Measurements from ENCODE around the gene ASPN.

ASPN gene

DNA sequence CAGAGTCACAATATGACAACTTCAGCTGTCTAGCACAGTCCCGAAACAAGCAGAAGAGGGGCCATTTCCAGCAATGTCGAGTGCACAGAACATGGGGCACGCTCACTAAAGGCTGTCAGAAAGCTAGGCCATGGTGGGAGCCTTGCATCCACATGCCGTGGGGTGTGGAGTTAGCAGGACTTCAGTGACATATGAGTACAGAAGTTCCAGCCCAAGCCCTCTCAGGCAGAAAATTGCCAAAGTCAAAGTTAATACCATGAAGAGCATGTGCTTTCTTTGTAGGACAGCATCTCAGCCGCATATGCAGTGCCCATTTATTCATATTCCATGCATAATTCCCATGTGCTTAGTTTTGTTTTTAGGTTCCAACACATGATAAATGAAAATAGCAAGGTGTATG, 26.7 kb upstream of the ASPN start:
- POLR2A ChIA-PET: no interaction called here
- TF ChIP-seq HDGF (IDR thresholded peaks at IDR 0.05; ENCODE audit: borderline replicate concordance): no peak
- no peak for TF ChIP-seq LEF1 (IDR thresholded peaks at IDR 0.05; ENCODE audit: borderline replicate concordance)
- TF ChIP-seq, protein P1, sequence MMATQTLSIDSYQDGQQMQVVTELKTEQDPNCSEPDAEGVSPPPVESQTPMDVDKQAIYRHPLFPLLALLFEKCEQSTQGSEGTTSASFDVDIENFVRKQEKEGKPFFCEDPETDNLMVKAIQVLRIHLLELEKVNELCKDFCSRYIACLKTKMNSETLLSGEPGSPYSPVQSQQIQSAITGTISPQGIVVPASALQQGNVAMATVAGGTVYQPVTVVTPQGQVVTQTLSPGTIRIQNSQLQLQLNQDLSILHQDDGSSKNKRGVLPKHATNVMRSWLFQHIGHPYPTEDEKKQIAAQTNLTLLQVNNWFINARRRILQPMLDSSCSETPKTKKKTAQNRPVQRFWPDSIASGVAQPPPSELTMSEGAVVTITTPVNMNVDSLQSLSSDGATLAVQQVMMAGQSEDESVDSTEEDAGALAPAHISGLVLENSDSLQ (IDR thresholded peaks at IDR 0.05): no peak
- no peak for TF ChIP-seq ZNF384 (IDR thresholded peaks at IDR 0.05)
- no peak for TF ChIP-seq FOXA1 (IDR thresholded peaks at IDR 0.05)
- no peak for TF ChIP-seq CTBP1 (IDR thresholded peaks at IDR 0.05; ENCODE audit: borderline replicate concordance)
- TF ChIP-seq SUZ12 (IDR thresholded peaks at IDR 0.05): no peak
- TF ChIP-seq BHLHE40 (IDR thresholded peaks at IDR 0.05; ENCODE audit: borderline replicate concordance): no peak
- TF ChIP-seq SP1 (IDR thresholded peaks at IDR 0.05): no peak
- no peak for TF ChIP-seq L3MBTL2 (conservative IDR thresholded peaks at IDR 0.05)
- no peak for TF ChIP-seq FOXM1 (IDR thresholded peaks at IDR 0.05; ENCODE audit: borderline replicate concordance)
- no peak for TF ChIP-seq ELF4 (IDR thresholded peaks at IDR 0.05)
- TF ChIP-seq FOXK2 (IDR thresholded peaks at IDR 0.05): no peak
- no peak for TF ChIP-seq ARNT (IDR thresholded peaks at IDR 0.05)
- no peak for TF ChIP-seq NFRKB (IDR thresholded peaks at IDR 0.05)
- DNase-seq (ENCODE audit: extremely low spot score): no peak
- CTCF ChIA-PET: no interaction called here

DNA sequence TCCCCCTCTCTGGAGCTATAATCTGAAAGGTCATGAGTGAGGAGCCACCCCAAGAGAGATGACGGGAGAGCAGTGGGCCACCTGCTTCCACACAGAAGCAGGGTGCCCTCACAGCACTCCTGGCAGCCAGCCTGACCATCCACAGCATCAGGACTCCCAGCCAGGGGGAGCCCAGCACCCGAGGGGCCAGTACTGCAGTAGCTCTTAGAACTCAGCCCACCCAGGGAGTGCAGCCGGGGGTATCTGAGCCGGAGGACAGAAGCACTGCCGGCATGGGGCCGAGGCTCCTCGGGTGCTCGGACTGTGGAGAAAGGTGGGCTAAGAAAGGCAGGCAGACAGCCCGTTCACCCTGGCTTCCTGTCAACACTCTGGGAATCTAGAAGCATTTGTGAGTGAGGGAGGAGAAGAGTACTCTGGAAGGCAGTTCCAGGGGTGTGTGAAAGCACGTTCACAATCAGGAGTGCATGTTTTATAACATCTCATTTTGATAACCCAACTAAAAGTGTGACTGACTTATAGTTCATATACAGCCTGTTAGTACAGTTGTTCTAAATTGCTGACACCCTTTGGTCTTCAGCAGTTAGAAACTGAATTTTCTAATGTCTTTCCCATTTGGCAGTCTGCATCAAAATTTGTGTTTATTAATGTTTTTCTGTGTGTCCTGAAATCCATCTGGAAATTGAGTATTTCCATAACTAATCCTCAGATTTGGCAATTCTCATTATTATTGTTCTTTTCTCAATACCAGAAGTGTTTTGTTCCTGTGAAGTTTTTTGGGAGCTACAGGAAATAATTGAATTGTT, 25.9 kb upstream of the ASPN start:
- CTCF ChIA-PET: no interaction called here
- DNase-seq (ENCODE audit: extremely low spot score): no peak
- TF ChIP-seq BHLHE40 (IDR thresholded peaks at IDR 0.05; ENCODE audit: borderline replicate concordance) (no peak), ZNF384 (IDR thresholded peaks at IDR 0.05) (no peak), SUZ12 (IDR thresholded peaks at IDR 0.05) (no peak), SP1 (IDR thresholded peaks at IDR 0.05) (no peak), FOXA1 (IDR thresholded peaks at IDR 0.05) (no peak), ARNT (IDR thresholded peaks at IDR 0.05) (no peak), ELF4 (IDR thresholded peaks at IDR 0.05) (no peak), FOXK2 (IDR thresholded peaks at IDR 0.05) (no peak), TARDBP (IDR thresholded peaks at IDR 0.05) (no peak), FOXM1 (IDR thresholded peaks at IDR 0.05; ENCODE audit: borderline replicate concordance) (no peak), LEF1 (IDR thresholded peaks at IDR 0.05; ENCODE audit: borderline replicate concordance) (no peak), L3MBTL2 (conservative IDR thresholded peaks at IDR 0.05) (no peak), CTBP1 (IDR thresholded peaks at IDR 0.05; ENCODE audit: borderline replicate concordance) (no peak), HDGF (IDR thresholded peaks at IDR 0.05; ENCODE audit: borderline replicate concordance) (no peak), NFRKB (IDR thresholded peaks at IDR 0.05) (no peak)
- TF ChIP-seq, protein P1 (IDR thresholded peaks at IDR 0.05): no peak
- POLR2A ChIA-PET: no interaction called here

DNA sequence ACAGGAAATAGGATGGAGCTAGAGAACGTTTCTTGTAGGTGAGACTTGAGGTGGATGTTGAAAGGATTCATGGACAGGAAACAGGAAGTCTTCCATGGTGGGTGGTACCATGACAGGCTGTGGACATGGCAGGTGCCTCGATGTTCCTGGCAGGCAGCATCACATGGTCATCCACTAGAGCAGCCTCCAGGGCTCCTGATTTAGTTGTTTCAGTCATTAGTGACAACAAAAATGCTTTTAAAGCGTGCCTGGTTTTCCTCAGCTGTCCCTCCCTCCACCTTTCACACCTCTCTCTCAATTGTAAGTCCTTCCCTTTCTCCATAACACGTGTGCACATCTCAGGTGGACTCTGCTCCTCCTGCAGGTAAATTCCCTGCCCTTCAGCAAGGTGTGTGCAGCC, 25.2 kb upstream of the ASPN start:
- DNase-seq (ENCODE audit: extremely low spot score): no peak
- POLR2A ChIA-PET: no interaction called here
- CTCF ChIA-PET: no interaction called here
- TF ChIP-seq FOXK2 (IDR thresholded peaks at IDR 0.05) (no peak), ELF4 (IDR thresholded peaks at IDR 0.05) (no peak), HDGF (IDR thresholded peaks at IDR 0.05; ENCODE audit: borderline replicate concordance) (no peak), ZNF384 (IDR thresholded peaks at IDR 0.05) (no peak), FOXA1 (IDR thresholded peaks at IDR 0.05) (no peak), LEF1 (IDR thresholded peaks at IDR 0.05; ENCODE audit: borderline replicate concordance) (no peak), NFRKB (IDR thresholded peaks at IDR 0.05) (no peak), FOXM1 (IDR thresholded peaks at IDR 0.05; ENCODE audit: borderline replicate concordance) (no peak), L3MBTL2 (conservative IDR thresholded peaks at IDR 0.05) (no peak), BHLHE40 (IDR thresholded peaks at IDR 0.05; ENCODE audit: borderline replicate concordance) (no peak)
- TF ChIP-seq, protein P1 (IDR thresholded peaks at IDR 0.05): no peak

DNA sequence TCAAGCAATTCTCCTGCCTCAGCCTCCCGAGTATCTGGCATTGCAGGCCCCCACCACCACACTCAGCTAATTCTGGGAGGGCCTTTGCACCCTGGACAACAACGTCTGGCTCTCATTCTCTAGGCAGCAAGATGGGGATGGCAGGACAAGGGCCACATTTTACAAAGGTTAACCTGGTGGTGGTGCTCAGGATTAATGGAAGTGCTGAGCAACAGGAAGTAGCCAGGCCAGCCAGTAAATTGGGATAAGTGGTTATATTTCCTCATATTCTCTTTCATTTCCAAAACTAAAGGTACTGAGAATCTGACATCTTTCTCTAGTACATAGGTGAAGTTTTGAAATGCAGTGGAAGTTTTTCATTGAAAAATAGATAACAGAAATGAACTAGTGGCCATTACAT, 24.7 kb upstream of the ASPN start:
- DNase-seq (ENCODE audit: extremely low spot score): no peak
- TF ChIP-seq HDGF (IDR thresholded peaks at IDR 0.05; ENCODE audit: borderline replicate concordance) (no peak), L3MBTL2 (conservative IDR thresholded peaks at IDR 0.05) (no peak)
- ChIA-PET CTCF (no interaction called here), POLR2A (no interaction called here)

DNA sequence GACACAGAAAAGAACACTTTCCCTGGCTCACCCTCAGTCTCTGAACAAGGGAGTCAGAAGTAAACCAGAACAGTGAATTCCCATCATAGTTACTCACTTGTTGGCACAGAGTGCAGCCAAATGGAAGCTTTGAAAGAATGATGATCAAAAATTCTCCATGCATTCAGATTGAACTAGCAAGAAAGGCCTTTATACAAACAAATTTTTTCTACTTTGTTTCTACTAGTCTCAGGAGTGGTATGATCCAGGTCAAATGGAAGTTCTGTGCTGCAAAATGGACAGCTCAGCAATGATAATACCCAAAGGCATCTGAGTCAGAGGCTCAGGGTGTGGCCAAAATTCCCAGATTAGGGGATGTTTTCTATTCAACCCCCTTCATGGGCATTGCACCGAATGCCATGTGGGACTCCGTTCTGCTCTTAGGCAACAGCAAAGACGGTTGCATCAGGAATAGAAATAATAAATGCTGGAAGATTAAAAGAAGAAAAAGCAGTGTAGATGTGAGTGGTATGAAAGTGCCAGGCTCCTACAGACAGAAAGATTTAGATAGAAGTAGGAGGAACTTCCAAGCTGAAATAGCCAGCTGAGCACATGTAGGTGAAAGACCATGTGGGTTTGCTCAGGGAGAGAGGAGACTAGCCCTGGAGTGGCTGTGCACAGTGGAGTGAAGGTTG, 24.0 kb upstream of the ASPN start:
- DNase-seq (ENCODE audit: extremely low spot score): no peak

DNA sequence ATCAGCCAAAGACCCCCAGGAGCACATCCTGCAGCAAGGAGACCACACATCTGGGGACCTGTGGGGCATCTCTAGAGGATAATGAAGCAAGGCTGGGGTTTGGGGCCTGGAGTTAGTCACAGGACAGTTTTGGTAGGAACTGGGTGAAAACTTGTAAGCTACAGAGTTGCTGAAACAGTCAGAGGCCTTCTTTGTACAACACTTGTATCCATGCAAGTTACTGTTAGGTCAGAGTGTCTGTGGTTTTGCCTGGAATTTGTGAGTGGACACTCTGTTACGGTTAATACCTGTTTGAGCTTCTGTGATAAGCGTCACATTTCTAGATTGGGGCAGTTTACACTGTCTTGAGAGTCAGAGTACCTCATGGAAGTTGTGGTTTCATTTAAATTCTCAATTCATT, 22.6 kb upstream of the ASPN start:
- CTCF ChIA-PET: no interaction called here
- no peak for DNase-seq (ENCODE audit: extremely low spot score)
- POLR2A ChIA-PET: no interaction called here
- no peak for TF ChIP-seq CTBP1 (IDR thresholded peaks at IDR 0.05; ENCODE audit: borderline replicate concordance)
- no peak for TF ChIP-seq SP1 (IDR thresholded peaks at IDR 0.05)
- no peak for TF ChIP-seq SUZ12 (IDR thresholded peaks at IDR 0.05)
- no peak for TF ChIP-seq FOXM1 (IDR thresholded peaks at IDR 0.05; ENCODE audit: borderline replicate concordance)

More for the DNA sequence above, 24.0 kb upstream of the ASPN start:
- ChIA-PET POLR2A (no interaction called here), CTCF (no interaction called here)
- TF ChIP-seq FOXA1 (IDR thresholded peaks at IDR 0.05) (no peak), ZNF384 (IDR thresholded peaks at IDR 0.05) (no peak), FOXM1 (IDR thresholded peaks at IDR 0.05; ENCODE audit: borderline replicate concordance) (no peak), L3MBTL2 (conservative IDR thresholded peaks at IDR 0.05) (no peak), ELF4 (IDR thresholded peaks at IDR 0.05) (no peak), ARNT (IDR thresholded peaks at IDR 0.05) (no peak), HDGF (IDR thresholded peaks at IDR 0.05; ENCODE audit: borderline replicate concordance) (no peak)
